Measurements from ENCODE around the gene ADGRL3.
"Not testable (repeated sequence)": the region's sequence is repeated elsewhere in the genome, so short reads cannot be mapped to it uniquely, and the experiment has no call there.

The ADGRL3 gene

DNA sequence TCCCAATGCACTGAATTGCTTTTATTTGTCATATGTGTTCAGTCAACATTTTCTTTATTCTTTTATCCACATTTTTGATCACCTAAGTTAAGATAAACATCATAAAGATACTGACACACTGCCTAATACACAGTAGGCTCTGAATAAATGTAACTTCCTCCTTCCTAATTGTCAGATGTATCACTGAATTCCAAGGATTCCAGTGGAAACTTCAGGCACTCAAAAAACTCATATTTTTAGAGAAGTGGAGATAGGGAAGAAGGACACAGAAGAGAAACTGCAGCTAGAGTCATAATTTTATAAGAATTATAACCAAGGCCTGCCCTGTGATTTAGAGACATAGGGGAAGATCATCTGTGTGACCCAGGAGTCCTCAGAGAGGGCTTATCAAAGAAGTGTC, 753.3 kb downstream of the ADGRL3 start:
- TF ChIP-seq CTCF (IDR thresholded peaks at IDR 0.05; ENCODE audit: low read depth, low read length, missing control alignments): no peak
- no peak overlapping the region for H3K4me3 ChIP-seq (replicated peaks; ENCODE audit: low read depth, low read length)
- no peak for DNase-seq (ENCODE audit: extremely low read depth, low read depth)

- H3K4me3 ChIP-seq (replicated peaks; ENCODE audit: low read depth, low read length): no peak overlapping the region
- DNase-seq (ENCODE audit: extremely low read depth, low read depth): no peak
- no peak for TF ChIP-seq CTCF (IDR thresholded peaks at IDR 0.05; ENCODE audit: low read depth, low read length, missing control alignments)
Measured at GRCh38 chr4:61958591-61958990, 758.5 kb downstream of the ADGRL3 start.

DNA sequence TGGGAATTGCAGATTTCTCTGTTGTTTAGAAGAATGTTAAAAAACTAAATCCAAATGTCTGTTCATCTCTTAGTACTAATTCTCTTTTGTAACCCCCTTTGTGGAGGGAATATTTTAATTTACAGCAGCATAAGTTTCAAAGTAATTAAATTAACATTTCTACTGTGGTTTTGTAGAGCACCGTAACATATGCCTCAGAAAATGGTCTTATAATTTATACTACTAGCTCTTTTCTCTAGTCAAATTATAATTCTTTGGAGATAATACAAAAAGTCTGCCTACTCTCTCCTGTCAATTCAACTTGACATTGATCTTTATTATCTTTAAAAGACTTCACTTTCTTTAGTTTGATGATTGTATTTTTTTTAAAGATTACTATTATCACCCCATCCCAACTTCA, 759.0 kb downstream of the ADGRL3 start:
- TF ChIP-seq CTCF (IDR thresholded peaks at IDR 0.05; ENCODE audit: low read depth, low read length, missing control alignments): no peak
- no peak overlapping the region for H3K4me3 ChIP-seq (replicated peaks; ENCODE audit: low read depth, low read length)

GRCh38 chr4:61984260-61984909, 784.3 kb downstream of the ADGRL3 start:
- no peak for DNase-seq (ENCODE audit: extremely low read depth, low read depth)
- no peak overlapping the region for H3K4me3 ChIP-seq (replicated peaks; ENCODE audit: low read depth, low read length)
- no peak for TF ChIP-seq CTCF (IDR thresholded peaks at IDR 0.05; ENCODE audit: low read depth, low read length, missing control alignments)

More for the DNA sequence above, 759.0 kb downstream of the ADGRL3 start:
- DNase-seq (ENCODE audit: extremely low read depth, low read depth): no peak

DNA sequence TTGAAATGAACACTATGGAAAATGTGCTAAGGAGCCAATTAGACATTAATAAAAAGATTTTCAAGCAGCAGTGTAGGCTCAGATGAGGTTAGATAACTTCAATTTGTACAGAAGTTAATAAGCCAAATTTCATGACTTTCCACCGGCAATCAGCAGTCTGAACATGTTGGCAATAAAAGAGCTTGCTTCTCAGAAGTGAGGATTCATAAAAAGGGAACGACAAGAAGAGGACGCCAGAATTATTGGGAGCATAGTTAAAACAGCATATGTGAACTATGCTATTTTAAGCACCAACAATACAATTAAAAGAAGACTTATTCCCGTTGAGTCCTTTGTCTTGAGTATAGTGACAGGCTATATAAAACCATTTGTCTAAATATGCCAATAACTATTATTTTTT, 785.3 kb downstream of the ADGRL3 start:
- H3K4me3 ChIP-seq (replicated peaks; ENCODE audit: low read depth, low read length): no peak overlapping the region
- no peak for DNase-seq (ENCODE audit: extremely low read depth, low read depth)
- TF ChIP-seq CTCF (IDR thresholded peaks at IDR 0.05; ENCODE audit: low read depth, low read length, missing control alignments): no peak

GRCh38 chr4:61986929-61987328, 786.8 kb downstream of the ADGRL3 start:
- H3K4me3 ChIP-seq (replicated peaks; ENCODE audit: low read depth, low read length); DNase-seq (ENCODE audit: extremely low read depth, low read depth): not testable (repeated sequence)

DNA sequence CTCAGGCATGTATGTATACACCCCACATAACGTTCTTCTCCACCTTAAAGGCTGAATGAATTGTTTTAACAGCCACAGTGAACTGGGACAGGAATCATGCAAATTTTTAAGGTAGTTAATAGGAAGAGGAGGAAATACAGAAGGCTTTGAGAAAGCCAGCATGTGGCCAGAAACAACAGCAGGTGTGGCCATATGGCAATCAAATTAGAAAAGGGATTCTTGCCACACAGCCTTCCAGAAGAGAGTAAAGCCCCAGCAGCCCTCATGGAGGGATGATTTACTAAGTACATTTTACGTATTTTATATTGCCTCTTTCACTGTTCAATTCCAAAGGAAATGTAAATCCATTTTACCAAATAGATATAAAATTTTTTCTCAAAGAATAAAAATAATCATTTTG, 792.2 kb downstream of the ADGRL3 start:
- DNase-seq (ENCODE audit: extremely low read depth, low read depth): no peak
- H3K4me3 ChIP-seq (replicated peaks; ENCODE audit: low read depth, low read length): no peak overlapping the region
- TF ChIP-seq CTCF (IDR thresholded peaks at IDR 0.05; ENCODE audit: low read depth, low read length, missing control alignments): no peak
